Cardiac muscle cell (in vitro differentiated cells and primary cell): ENCODE results near the gene APCS. TPM values are rescaled to one million over a fixed set of nuclear protein-coding genes. Genes with fewer than 3 reads are reported as not detected.
A peak's percentile ranks its signal among the peaks of the same experiment; 100 is the strongest.

Experiments used
- DNase-seq, 2 donors: peaks; one replicate each; pipeline versions ENCODE4 v3.0.0 to v3.0.0-alpha.2; 2010 to 2017; ENCODE audit warnings: low read depth in 1 of 2, low spot score in 1 of 2
- H3K27ac ChIP-seq: fragments of 200-600 bp; sonication (generic); 2 replicates; pipeline ENCODE4 v1.5.1; 2016
- H3K27me3 ChIP-seq: fragments of 200-600 bp; sonication (generic); 2 replicates; pipeline ENCODE4 v1.6.0; 2016; ENCODE audit warnings: control low read depth
- H3K36me3 ChIP-seq: fragments of 200-600 bp; sonication (generic); 2 replicates; pipeline ENCODE4 v1.5.1; 2016; ENCODE audit warnings: control low read depth
- H3K4me1 ChIP-seq: fragments of 200-600 bp; sonication (generic); 2 replicates; pipeline ENCODE4 v1.8.1; 2017; ENCODE audit warnings: low read depth, mild to moderate bottlenecking, mixed run types
- H3K4me3 ChIP-seq: fragments of 200-600 bp; sonication (generic); 2 replicates; pipeline ENCODE4 v1.5.1; 2016; ENCODE audit warnings: mild to moderate bottlenecking
- H3K9me3 ChIP-seq: fragments of 200-600 bp; sonication (generic); 2 replicates; pipeline ENCODE4 v1.5.1; 2017; ENCODE audit warnings: low read depth, mild to moderate bottlenecking, control low read depth
- CTCF ChIP-seq: IDR thresholded peaks from 2 replicates; pipeline ENCODE4 v1.5.1; 2012; ENCODE audit warnings: low read depth, mild to moderate bottlenecking, low read length
- polyA plus RNA-seq: library from polyadenylated mRNA; unstranded; fragments of >200 nt; fragmentation: Nextera tagmentation; extraction: Ambion mirVana; gene quantifications from 2 replicates; pipeline ENCODE4 v1.2.1, GENCODE V29; 2016
- total RNA-seq: library from RNA; depleted of rRNA; stranded (reverse); fragments of >200 nt; gene quantifications from 2 replicates; pipeline ENCODE4 v1.2.3, GENCODE V29; 2016

APCS gene
- total RNA-seq (not detected in 2 replicates), polyA plus RNA-seq (not detected in 2 replicates)

- TF ChIP-seq CTCF, result no peak
- H3K9me3 ChIP-seq, result no peaks in the 10 kb centered on the region
- DNase-seq, result no peak
Observed at GRCh38 chr1:159587461-159587951, at the start of gene APCS. APCS (plus strand) TSS chr1:159587826; CDS start chr1:159587922, 96 bp downstream.

GRCh38 chr1:159548126-159548525 lies 39.5 kb upstream of the APCS start:
- Histone ChIP-seq H3K4me3 (no peak overlapping the region), H3K36me3 (no peaks in the 10 kb centered on the region), H3K27me3 (no peaks in the 10 kb centered on the region), H3K4me1 (no peaks in the 10 kb centered on the region), H3K27ac (no peak overlapping the region), H3K9me3 (no peaks in the 10 kb centered on the region)
- no peak for TF ChIP-seq CTCF
- no peak for DNase-seq

More at GRCh38 chr1:159587461-159587951, at the start of gene APCS:
- H3K27me3 ChIP-seq, result no peaks in the 10 kb centered on the region
- H3K27ac ChIP-seq, result no peak within 1 kb of the TSS
- H3K36me3 ChIP-seq, result no peaks in the 10 kb centered on the region
- H3K4me1 ChIP-seq, result no peaks in the 10 kb centered on the region
- no peak within 1 kb of the TSS for H3K4me3 ChIP-seq

GRCh38 chr1:159554261-159554660 lies 33.4 kb upstream of the APCS start:
- H3K27ac ChIP-seq, result no peak overlapping the region
- H3K27me3 ChIP-seq, result no peaks in the 10 kb centered on the region
- H3K9me3 ChIP-seq, result no peaks in the 10 kb centered on the region
- H3K36me3 ChIP-seq, result no peaks in the 10 kb centered on the region
- H3K4me3 ChIP-seq, result no peak overlapping the region
- H3K4me1 ChIP-seq, result no peaks in the 10 kb centered on the region
- no peak for DNase-seq
- no peak for TF ChIP-seq CTCF

- H3K9me3 ChIP-seq, result no peaks in the 10 kb centered on the region
- DNase-seq, result peak in 1 of 2 donors; percentile 18
- no peaks in the 10 kb centered on the region for H3K27me3 ChIP-seq
- no peak overlapping the region for H3K27ac ChIP-seq
- TF ChIP-seq CTCF, result no peak
- no peaks in the 10 kb centered on the region for H3K4me1 ChIP-seq
- H3K4me3 ChIP-seq, result no peak overlapping the region
- no peaks in the 10 kb centered on the region for H3K36me3 ChIP-seq
Observed at GRCh38 chr1:159554696-159555095, 32.9 kb upstream of the APCS start.

GRCh38 chr1:159556931-159557369 lies 30.7 kb upstream of the APCS start:
- no peak overlapping the region for H3K27ac ChIP-seq

More at GRCh38 chr1:159556931-159557369, 30.7 kb upstream of the APCS start:
- no peaks in the 10 kb centered on the region for H3K27me3 ChIP-seq
- no peaks in the 10 kb centered on the region for H3K36me3 ChIP-seq
- TF ChIP-seq CTCF, result no peak
- no peaks in the 10 kb centered on the region for H3K4me1 ChIP-seq
- no peaks in the 10 kb centered on the region for H3K9me3 ChIP-seq
- no peak overlapping the region for H3K4me3 ChIP-seq
- no peak for DNase-seq
